ENCODE results near the gene IGF1. TPM values are rescaled to one million over a fixed set of nuclear protein-coding genes. Genes with fewer than 3 reads are reported as not detected.
A peak's percentile ranks its signal among the peaks of the same experiment; 100 is the strongest.
"Not testable (repeated sequence)": the region's sequence is repeated elsewhere in the genome, so short reads cannot be mapped to it uniquely, and the experiment has no call there.

The IGF1 gene
- total and polyA plus RNA-seq, 2 experiments from 2014 or later: 2.3 to 2.9 TPM

DNA sequence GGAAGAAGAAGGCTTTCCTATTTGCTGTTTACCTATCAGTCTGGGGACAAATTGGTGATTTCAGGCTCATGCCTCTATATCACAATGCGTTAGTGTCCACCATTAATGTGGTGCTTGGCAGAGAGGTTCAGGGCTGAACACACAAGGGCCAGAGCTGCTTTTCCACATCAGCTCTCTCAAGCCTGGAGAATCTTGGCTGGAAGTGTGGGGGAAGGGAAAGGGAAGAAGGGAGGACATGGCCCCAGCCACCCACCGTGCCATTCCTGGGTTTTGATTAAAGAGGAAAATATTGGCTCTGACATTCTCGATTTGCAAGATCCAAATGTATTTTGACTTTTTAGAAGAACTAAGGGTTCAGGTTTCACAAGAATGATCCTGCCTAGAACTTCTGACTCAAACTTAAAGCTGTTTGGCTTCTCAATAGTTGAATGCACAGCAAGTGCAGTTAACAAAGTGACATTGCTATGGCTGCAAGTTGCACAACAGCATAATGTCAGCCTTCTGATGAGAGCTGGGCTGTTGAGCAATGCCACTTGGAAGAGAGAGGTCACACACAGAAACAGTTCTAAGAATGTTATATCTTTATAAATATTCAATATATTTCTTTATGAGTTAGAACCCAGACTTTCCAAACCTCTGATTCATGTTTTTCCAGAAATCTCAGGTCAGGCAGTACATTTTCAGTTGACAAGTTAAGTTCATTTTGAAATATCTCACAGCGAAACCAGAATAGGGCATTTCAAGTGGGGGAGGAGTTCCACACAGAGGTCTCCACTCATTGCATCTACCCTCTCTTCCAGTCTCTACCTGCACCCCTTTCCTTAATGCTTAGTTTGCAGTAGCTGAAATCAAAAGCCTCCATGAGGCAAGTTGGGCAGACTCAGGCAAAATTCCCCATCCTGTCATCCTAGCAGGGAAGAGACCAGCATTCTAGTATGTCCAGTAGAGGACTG lies 25.3 kb downstream of the IGF1 start:
- H3F3A ChIP-seq (ENCODE audit: insufficient read depth): no peaks in the 10 kb centered on the region
- H3K27me3 ChIP-seq (replicated peaks; ENCODE audit: insufficient read depth): no peaks in the 10 kb centered on the region
- no peaks in the 10 kb centered on the region for H3K79me2 ChIP-seq (ENCODE audit: insufficient read depth)
- no peaks in the 10 kb centered on the region for H3K4me1 ChIP-seq (ENCODE audit: insufficient read depth)
- H3K9ac ChIP-seq: no peak overlapping the region
- H3K27ac ChIP-seq: peak overlapping the region; percentile 26; the same call in 1 of the 2 replicates
- H3K4me3 ChIP-seq: no peak overlapping the region
- in situ Hi-C loops (cut with MboI): no loop called here
- no peak for TF ChIP-seq EZH2phosphoT487 (IDR thresholded peaks at IDR 0.05; ENCODE audit: insufficient read depth, low read depth)
- TF ChIP-seq EZH2 (IDR thresholded peaks at IDR 0.05; ENCODE audit: insufficient read depth, poor library complexity, severe bottlenecking): no peak
- H3K9me2 ChIP-seq (ENCODE audit: insufficient read depth): no peaks in the 10 kb centered on the region; the same call in 1 of the 2 replicates
- H3K9me3 ChIP-seq (ENCODE audit: low read depth): no peaks in the 10 kb centered on the region
- H4K20me1 ChIP-seq (ENCODE audit: insufficient read depth): no peaks in the 10 kb centered on the region
- DNase-seq: peak; percentile 73
- H2AFZ ChIP-seq: no peak overlapping the region
- H3K36me3 ChIP-seq (ENCODE audit: low read depth): no peaks in the 10 kb centered on the region
- 57 to 64% methylated on average over 4 of the region's 4 CpGs for WGBS, 2 experiments (ENCODE audit: low coverage in 1 of 2, low lambda C conversion rate in 2 of 2, missing lambda C conversion rate in 2 of 2)
- no peak overlapping the region for H3K4me2 ChIP-seq (ENCODE audit: unreplicated experiment)

DNA sequence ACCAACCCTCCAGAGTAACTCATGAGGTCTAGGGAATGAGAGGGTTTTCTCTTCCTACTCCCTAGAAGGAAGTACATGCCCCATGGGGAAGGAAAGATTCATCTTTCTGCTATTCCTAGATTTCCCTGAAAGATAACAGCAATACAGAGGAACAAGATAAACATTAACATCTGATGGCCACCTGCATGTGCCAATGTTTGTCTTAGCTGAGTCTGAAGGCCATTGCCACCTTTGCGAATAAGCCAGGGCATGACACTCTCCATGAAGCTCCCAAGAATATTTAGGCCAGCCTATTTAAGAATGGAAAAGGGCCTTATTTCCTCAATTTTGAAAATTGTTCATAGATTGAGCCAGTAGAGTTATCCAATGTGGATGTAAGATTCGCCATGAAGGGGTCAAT lies 26.0 kb downstream of the IGF1 start:
- H3F3A ChIP-seq (ENCODE audit: insufficient read depth): no peaks in the 10 kb centered on the region
- no peaks in the 10 kb centered on the region for H3K9me3 ChIP-seq (ENCODE audit: low read depth)
- no peak for DNase-seq
- H3K4me1 ChIP-seq (ENCODE audit: insufficient read depth): no peaks in the 10 kb centered on the region
- TF ChIP-seq EZH2 (IDR thresholded peaks at IDR 0.05; ENCODE audit: insufficient read depth, poor library complexity, severe bottlenecking) (no peak), EZH2phosphoT487 (IDR thresholded peaks at IDR 0.05; ENCODE audit: insufficient read depth, low read depth) (no peak)
- H3K27me3 ChIP-seq (replicated peaks; ENCODE audit: insufficient read depth): no peaks in the 10 kb centered on the region
- 61 to 63% methylated on average over 2 of the region's 2 CpGs for WGBS, 2 experiments (ENCODE audit: low coverage in 1 of 2, low lambda C conversion rate in 2 of 2, missing lambda C conversion rate in 2 of 2)
- no peaks in the 10 kb centered on the region for H3K36me3 ChIP-seq (ENCODE audit: low read depth)
- in situ Hi-C loops (cut with MboI): no loop called here
- H3K4me2 ChIP-seq (ENCODE audit: unreplicated experiment): no peak overlapping the region
- H3K79me2 ChIP-seq (ENCODE audit: insufficient read depth): no peaks in the 10 kb centered on the region
- no peak overlapping the region for H3K27ac ChIP-seq
- H3K9ac ChIP-seq: no peak overlapping the region
- no peak overlapping the region for H2AFZ ChIP-seq
- no peaks in the 10 kb centered on the region; the same call in 1 of the 2 replicates for H3K9me2 ChIP-seq (ENCODE audit: insufficient read depth)
- H3K4me3 ChIP-seq: no peak overlapping the region
- H4K20me1 ChIP-seq (ENCODE audit: insufficient read depth): no peaks in the 10 kb centered on the region

DNA sequence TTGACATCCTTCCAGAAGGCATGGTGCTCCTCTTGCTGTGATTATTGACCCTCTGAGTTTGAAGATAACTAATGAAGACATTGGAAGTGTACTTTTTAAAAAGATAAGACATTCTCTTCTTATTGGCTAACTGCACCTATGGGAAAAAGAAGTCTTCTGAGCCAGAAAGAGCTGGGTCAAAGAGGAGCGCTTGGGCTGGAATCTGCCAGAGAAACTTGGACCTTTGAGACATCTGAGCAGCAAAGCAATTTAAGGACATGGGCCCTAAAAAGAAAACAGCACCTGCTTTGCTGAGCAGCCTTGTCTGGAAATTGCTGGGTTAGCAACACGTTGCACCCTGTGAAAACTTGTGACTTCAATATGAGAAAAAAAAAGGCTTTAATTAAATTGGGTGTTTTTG lies 27.8 kb downstream of the IGF1 start:
- in situ Hi-C loops (cut with MboI): no loop called here
- WGBS, 2 experiments (ENCODE audit: low coverage in 1 of 2, low lambda C conversion rate in 2 of 2, missing lambda C conversion rate in 2 of 2): 52% methylated on average over 2 of the region's 2 CpGs

DNA sequence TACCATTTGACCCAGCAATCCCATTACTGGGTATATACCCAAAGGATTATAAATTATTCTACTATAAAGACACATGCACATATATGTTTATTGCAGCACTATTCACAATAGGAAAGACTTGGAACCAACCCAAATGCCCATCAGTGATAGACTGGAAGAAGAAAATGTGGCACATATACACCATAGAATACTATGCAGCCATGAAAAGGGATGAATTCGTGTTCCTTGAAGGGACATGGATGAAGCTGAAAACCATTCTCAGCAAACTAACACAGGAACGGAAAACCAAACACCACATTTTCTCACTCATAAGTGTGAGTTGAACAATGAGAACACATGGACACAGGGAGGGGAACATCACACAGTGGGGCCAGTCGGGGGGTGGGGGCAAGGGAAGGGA lies 31.3 kb downstream of the IGF1 start:
- H2AFZ ChIP-seq; H3K9me2 ChIP-seq (ENCODE audit: insufficient read depth); H3K4me3 ChIP-seq; H3K27me3 ChIP-seq (replicated peaks; ENCODE audit: insufficient read depth); H3K9ac ChIP-seq; H3F3A ChIP-seq (ENCODE audit: insufficient read depth); H4K20me1 ChIP-seq (ENCODE audit: insufficient read depth); H3K36me3 ChIP-seq (ENCODE audit: low read depth); H3K27ac ChIP-seq; H3K4me2 ChIP-seq (ENCODE audit: unreplicated experiment); H3K4me1 ChIP-seq (ENCODE audit: insufficient read depth); DNase-seq; H3K79me2 ChIP-seq (ENCODE audit: insufficient read depth); H3K9me3 ChIP-seq (ENCODE audit: low read depth); in situ Hi-C loops (cut with MboI): not testable (repeated sequence)
- WGBS, 2 experiments (ENCODE audit: low coverage in 1 of 2, low lambda C conversion rate in 2 of 2, missing lambda C conversion rate in 2 of 2): 30 to 38% methylated on average over 3 of the region's 3 CpGs

More for the DNA sequence above, 27.8 kb downstream of the IGF1 start:
- Histone ChIP-seq H3K36me3 (ENCODE audit: low read depth) (no peaks in the 10 kb centered on the region), H3K4me2 (ENCODE audit: unreplicated experiment) (no peak overlapping the region), H3K4me1 (ENCODE audit: insufficient read depth) (no peaks in the 10 kb centered on the region), H3K9me3 (ENCODE audit: low read depth) (no peaks in the 10 kb centered on the region), H3K9ac (no peak overlapping the region), H3K79me2 (ENCODE audit: insufficient read depth) (no peaks in the 10 kb centered on the region), H3K27ac (no peak overlapping the region), H3K4me3 (no peak overlapping the region), H4K20me1 (ENCODE audit: insufficient read depth) (no peaks in the 10 kb centered on the region), H3K27me3 (replicated peaks; ENCODE audit: insufficient read depth) (no peaks in the 10 kb centered on the region), H3K9me2 (ENCODE audit: insufficient read depth) (no peaks in the 10 kb centered on the region; the same call in 1 of the 2 replicates), H2AFZ (no peak overlapping the region), H3F3A (ENCODE audit: insufficient read depth) (no peaks in the 10 kb centered on the region)
- no peak for TF ChIP-seq EZH2phosphoT487 (IDR thresholded peaks at IDR 0.05; ENCODE audit: insufficient read depth, low read depth)
- no peak for DNase-seq

DNA sequence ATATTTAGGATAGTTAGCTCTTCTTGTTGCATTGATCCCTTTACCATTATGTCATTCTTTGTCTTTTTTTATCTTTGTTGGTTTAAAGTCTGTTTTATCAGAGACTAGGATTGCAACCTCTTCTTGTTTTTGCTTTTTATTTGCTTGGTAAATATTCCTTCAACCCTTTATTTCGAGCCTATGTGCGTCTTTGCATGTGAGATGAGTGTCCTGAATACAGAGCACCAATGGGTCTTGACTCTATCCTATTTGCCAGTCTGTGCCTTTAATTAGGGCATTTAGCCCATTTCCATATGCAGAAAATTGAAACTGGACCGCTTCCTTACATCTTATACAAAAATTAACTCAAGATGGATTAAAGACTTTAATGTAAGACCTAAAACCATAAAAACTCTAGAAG lies 32.9 kb downstream of the IGF1 start:
- H3K9ac ChIP-seq; H4K20me1 ChIP-seq (ENCODE audit: insufficient read depth); H3K79me2 ChIP-seq (ENCODE audit: insufficient read depth); H3K4me3 ChIP-seq; H3K9me2 ChIP-seq (ENCODE audit: insufficient read depth); H3K36me3 ChIP-seq (ENCODE audit: low read depth); H3K27ac ChIP-seq; H2AFZ ChIP-seq; in situ Hi-C loops (cut with MboI); H3K27me3 ChIP-seq (replicated peaks; ENCODE audit: insufficient read depth); H3K4me2 ChIP-seq (ENCODE audit: unreplicated experiment); DNase-seq; H3K4me1 ChIP-seq (ENCODE audit: insufficient read depth); H3F3A ChIP-seq (ENCODE audit: insufficient read depth); H3K9me3 ChIP-seq (ENCODE audit: low read depth): not testable (repeated sequence)
- 40 to 53% methylated on average over 3 of the region's 3 CpGs for WGBS, 2 experiments (ENCODE audit: low coverage in 1 of 2, low lambda C conversion rate in 2 of 2, missing lambda C conversion rate in 2 of 2)
